ENCODE results near the gene GSG1L. TPM values are rescaled to one million over a fixed set of nuclear protein-coding genes. Genes with fewer than 3 reads are reported as not detected.
A peak's percentile ranks its signal among the peaks of the same experiment; 100 is the strongest.

The GSG1L gene
- polyA plus RNA-seq, 3 donors, result not detected

- Mint-ChIP-seq H3K9me3 (peaks cover 2 to 12% (median 5%) of the 10 kb centered on the region in 7 donors), H3K4me1 (peaks cover 40% of the 10 kb centered on the region), H3K27me3 (ENCODE audit: low read depth in 3 of 3) (peaks cover 0 to 2% (median 0%) of the 10 kb centered on the region in 3 donors), H3K27ac (peak overlapping the region in 6 of 7 donors; percentile 18 to 90 (median 56)), H3K36me3 (peaks cover 51 to 60% of the 10 kb centered on the region in 2 donors), H3K4me3 (no peak overlapping the region)
- no peak overlapping the region for H3K9ac ChIP-seq (ENCODE audit: insufficient read depth, low read length, poor library complexity, severe bottlenecking)
- peaks cover 0 to 4% of the 10 kb centered on the region in 2 donors for H3K9me3 ChIP-seq (replicated peaks in 1 of 2; ENCODE audit: control insufficient read depth in 1 of 2, insufficient read depth in 1 of 2, low read length in 2 of 2)
- intact Hi-C loops (cut with micrococcal nuclease), result no loop called here
- H3K36me3 ChIP-seq (replicated peaks in 1 of 2; ENCODE audit: control insufficient read depth in 1 of 2, insufficient read depth in 2 of 2, low read length in 2 of 2), result peaks cover 24 to 40% of the 10 kb centered on the region in 2 donors
- no peak overlapping the region for H2AFZ ChIP-seq (ENCODE audit: insufficient read depth, low read depth, low read length, poor library complexity, severe bottlenecking)
- no peaks in the 10 kb centered on the region for H3K27me3 ChIP-seq (ENCODE audit: control insufficient read depth in 2 of 2, insufficient read depth in 2 of 2, low read length in 2 of 2)
- 89% methylated on average over 4 of the region's 4 CpGs for WGBS (ENCODE audit: insufficient coverage)
- no peak overlapping the region for H3K4me2 ChIP-seq (replicated peaks; ENCODE audit: extremely low read depth, low read length, poor library complexity, severe bottlenecking)
- no peaks in the 10 kb centered on the region for H3K79me2 ChIP-seq (ENCODE audit: insufficient read depth, low read length)
- H3K4me3 ChIP-seq (replicated peaks in 1 of 3; ENCODE audit: low read depth in 2 of 3, low read length in 3 of 3), result no peak overlapping the region
- peaks cover 36 to 38% of the 10 kb centered on the region in 2 donors for H3K4me1 ChIP-seq (ENCODE audit: control insufficient read depth in 1 of 2, insufficient read depth in 2 of 2, low read length in 2 of 2)
- no peaks in the 10 kb centered on the region for H4K20me1 ChIP-seq (ENCODE audit: insufficient read depth, low read length)
- H3K27ac ChIP-seq (ENCODE audit: low read depth in 1 of 2, low read length in 2 of 2), result peak overlapping the region in 1 of 2 donors; percentile 74
- TF ChIP-seq, protein P1, sequence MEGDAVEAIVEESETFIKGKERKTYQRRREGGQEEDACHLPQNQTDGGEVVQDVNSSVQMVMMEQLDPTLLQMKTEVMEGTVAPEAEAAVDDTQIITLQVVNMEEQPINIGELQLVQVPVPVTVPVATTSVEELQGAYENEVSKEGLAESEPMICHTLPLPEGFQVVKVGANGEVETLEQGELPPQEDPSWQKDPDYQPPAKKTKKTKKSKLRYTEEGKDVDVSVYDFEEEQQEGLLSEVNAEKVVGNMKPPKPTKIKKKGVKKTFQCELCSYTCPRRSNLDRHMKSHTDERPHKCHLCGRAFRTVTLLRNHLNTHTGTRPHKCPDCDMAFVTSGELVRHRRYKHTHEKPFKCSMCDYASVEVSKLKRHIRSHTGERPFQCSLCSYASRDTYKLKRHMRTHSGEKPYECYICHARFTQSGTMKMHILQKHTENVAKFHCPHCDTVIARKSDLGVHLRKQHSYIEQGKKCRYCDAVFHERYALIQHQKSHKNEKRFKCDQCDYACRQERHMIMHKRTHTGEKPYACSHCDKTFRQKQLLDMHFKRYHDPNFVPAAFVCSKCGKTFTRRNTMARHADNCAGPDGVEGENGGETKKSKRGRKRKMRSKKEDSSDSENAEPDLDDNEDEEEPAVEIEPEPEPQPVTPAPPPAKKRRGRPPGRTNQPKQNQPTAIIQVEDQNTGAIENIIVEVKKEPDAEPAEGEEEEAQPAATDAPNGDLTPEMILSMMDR (IDR thresholded peaks at IDR 0.05), result no peak
- no peak for DNase-seq
Measured at GRCh38 chr16:27760789-27761176, 302.7 kb downstream of the GSG1L start.

DNA sequence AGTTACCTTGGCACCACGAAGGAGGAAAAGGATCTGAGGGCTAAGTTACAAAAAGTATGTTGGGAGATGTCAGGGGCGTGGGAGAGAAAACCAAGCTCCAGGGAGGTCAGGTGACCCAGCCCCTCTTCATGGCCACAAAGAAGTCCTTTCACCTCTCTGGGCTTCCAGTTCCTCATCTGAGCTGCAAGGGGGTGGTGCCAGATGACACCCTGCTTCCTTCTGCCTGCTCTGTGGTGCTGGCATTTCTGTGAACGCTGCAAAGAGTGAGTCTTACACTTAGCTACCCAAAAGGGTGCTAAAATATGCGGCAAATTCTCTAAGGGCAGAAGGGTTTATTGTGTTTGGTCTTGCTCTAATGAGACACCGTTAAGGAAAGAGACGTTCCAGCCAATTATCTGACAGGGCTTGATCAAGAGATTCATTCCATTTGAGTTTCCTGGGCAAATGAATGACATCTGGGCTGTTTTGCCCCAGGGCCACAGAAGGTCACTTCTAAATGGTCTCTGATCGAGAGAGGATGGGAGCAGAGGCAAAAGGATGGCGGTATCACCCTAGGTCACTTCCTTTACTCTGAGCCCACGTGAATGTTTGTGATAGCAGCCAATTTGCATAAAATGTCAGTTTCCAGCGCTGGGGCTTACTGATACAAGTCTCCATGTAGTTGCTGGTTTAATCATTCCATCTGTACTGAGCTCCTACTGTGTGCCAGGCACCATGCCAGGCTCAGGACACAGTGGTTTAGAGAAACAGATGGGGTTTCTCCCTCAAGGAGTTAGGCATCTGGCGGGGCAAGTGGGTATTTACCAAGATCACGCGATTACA lies 303.3 kb downstream of the GSG1L start:
- peak overlapping the region in 1 of 2 donors; percentile 77 for H3K4me3 Mint-ChIP-seq
- no peaks in the 10 kb centered on the region for H3K27me3 ChIP-seq (ENCODE audit: control insufficient read depth in 2 of 2, insufficient read depth in 2 of 2, low read length in 2 of 2)
- intact Hi-C loops (cut with micrococcal nuclease), result no loop called here
- peak overlapping the region; percentile 36 for H2AFZ ChIP-seq (ENCODE audit: insufficient read depth, low read depth, low read length, poor library complexity, severe bottlenecking)
- no peaks in the 10 kb centered on the region for H3K79me2 ChIP-seq (ENCODE audit: insufficient read depth, low read length)
- H3K36me3 ChIP-seq (replicated peaks in 1 of 2; ENCODE audit: control insufficient read depth in 1 of 2, insufficient read depth in 2 of 2, low read length in 2 of 2), result peaks cover 24 to 38% of the 10 kb centered on the region in 2 donors
- DNase-seq, result peak; percentile 41 to 50 (median 42)
- peak overlapping the region; percentile 35 to 90 (median 77) for H3K27ac Mint-ChIP-seq
- peaks cover 2 to 12% (median 5%) of the 10 kb centered on the region in 7 donors for H3K9me3 Mint-ChIP-seq
- peak overlapping the region; percentile 38 for H3K4me2 ChIP-seq (replicated peaks; ENCODE audit: extremely low read depth, low read length, poor library complexity, severe bottlenecking)
- peaks cover 50 to 55% of the 10 kb centered on the region in 2 donors for H3K36me3 Mint-ChIP-seq
- H3K4me1 Mint-ChIP-seq, result peaks cover 44% of the 10 kb centered on the region
- peak overlapping the region; percentile 42 to 74 for H3K27ac ChIP-seq (ENCODE audit: low read depth in 1 of 2, low read length in 2 of 2)
- H3K4me3 ChIP-seq (replicated peaks in 1 of 3; ENCODE audit: low read depth in 2 of 3, low read length in 3 of 3), result peak overlapping the region in 1 of 3 experiments; percentile 26
- H3K4me1 ChIP-seq (ENCODE audit: control insufficient read depth in 1 of 2, insufficient read depth in 2 of 2, low read length in 2 of 2), result peaks cover 37 to 39% of the 10 kb centered on the region in 2 donors
- TF ChIP-seq, protein P1 (IDR thresholded peaks at IDR 0.05), result no peak
- no peaks in the 10 kb centered on the region for H4K20me1 ChIP-seq (ENCODE audit: insufficient read depth, low read length)
- H3K9ac ChIP-seq (ENCODE audit: insufficient read depth, low read length, poor library complexity, severe bottlenecking), result no peak overlapping the region
- 71% methylated on average over 7 of the region's 13 CpGs for WGBS (ENCODE audit: insufficient coverage)
- peaks cover 0 to 4% of the 10 kb centered on the region in 2 donors for H3K9me3 ChIP-seq (replicated peaks in 1 of 2; ENCODE audit: control insufficient read depth in 1 of 2, insufficient read depth in 1 of 2, low read length in 2 of 2)
- H3K27me3 Mint-ChIP-seq (ENCODE audit: low read depth in 3 of 3), result peaks cover 0 to 2% (median 0%) of the 10 kb centered on the region in 3 donors

All from CD14-positive monocyte (primary cell).